H1 (cell line): ENCODE measurements around the gene NRXN3. TPM values are rescaled to one million over a fixed set of nuclear protein-coding genes. Genes with fewer than 3 reads are reported as not detected.

Experiments
- CTCF ChIA-PET: fragments of 300-600 bp; sonication (Branson Sonifier 250); formaldehyde crosslinking; loops from one replicate; lab custom pipeline; 2021; ENCODE audit not compliant: partially characterized antibody; lab: Charles Lee
- POLR2A ChIA-PET: fragments of 300-600 bp; sonication (Branson Sonifier 250); formaldehyde crosslinking; loops from one replicate; lab custom pipeline; 2021; ENCODE audit warnings: inconsistent platforms; ENCODE audit not compliant: partially characterized antibody; lab: Charles Lee
- DNase-seq, 2 experiments: peaks; one replicate each; pipeline versions ENCODE4 v3.0.0 to v3.0.0-alpha.2; 2010 to 2022; ENCODE audit warnings: low spot score in 2 of 2, low read depth in 1 of 2, mixed read lengths in 1 of 2
- FAIRE-seq: peaks from 2 replicates; lab custom pipeline; 2011; peaks lifted over from hg19 to GRCh38; lab: Jason Lieb, UNC
- H2AFZ ChIP-seq: 2 replicates; pipeline ENCODE4 v1.8.1; 2012; ENCODE audit warnings: low read length, inconsistent platforms
- H2AK5ac ChIP-seq: 2 replicates; pipeline ENCODE4 v1.6.1; 2013; ENCODE audit warnings: low read depth, low read length
- H2BK120ac ChIP-seq: replicated peaks from 2 replicates; pipeline ENCODE3; 2013; ENCODE audit warnings: low read depth, low read length, inconsistent platforms
- H2BK12ac ChIP-seq: 2 replicates; pipeline ENCODE4 v1.6.1; 2013; ENCODE audit warnings: low read depth, low read length
- H2BK15ac ChIP-seq: 2 replicates; pipeline ENCODE4 v1.6.1; 2013; ENCODE audit warnings: low read length
- H2BK20ac ChIP-seq: 2 replicates; pipeline ENCODE4 v1.6.1; 2013; ENCODE audit warnings: low read length
- H2BK5ac ChIP-seq: 2 replicates; pipeline ENCODE4 v1.6.1; 2013; ENCODE audit warnings: low read depth, low read length
- H3K14ac ChIP-seq: 2 replicates; pipeline ENCODE4 v1.6.1; 2013; ENCODE audit warnings: inconsistent platforms; ENCODE audit not compliant: insufficient read length
- H3K18ac ChIP-seq: 2 replicates; pipeline ENCODE4 v1.6.1; 2013; ENCODE audit warnings: low read length; ENCODE audit errors: extremely low read depth
- H3K23ac ChIP-seq: 2 replicates; pipeline ENCODE4 v1.6.1; 2013; ENCODE audit warnings: inconsistent platforms; ENCODE audit not compliant: insufficient read length
- H3K23me2 ChIP-seq: 2 replicates; pipeline ENCODE4 v1.6.1; 2013; ENCODE audit warnings: low read depth, low read length
- H3K27ac ChIP-seq: 2 replicates; pipeline ENCODE4 v1.6.1; 2011; ENCODE audit warnings: low read depth, low read length, inconsistent platforms
- H3K27me3 ChIP-seq, 4 experiments: replicated peaks in 1 of 4; 1 replicate in 1 of 4; 2 replicates in 3 of 4; pipeline versions ENCODE4 v1.6.1 to v1.8.1; 2011 to 2013; ENCODE audit warnings: low read length in 3 of 4, mild to moderate bottlenecking in 3 of 4, inconsistent platforms in 2 of 4, mixed read lengths in 2 of 4, moderate library complexity in 1 of 4; ENCODE audit not compliant: control insufficient read depth in 3 of 4, insufficient read depth in 3 of 4; ENCODE audit errors: extremely low read depth in 1 of 4
- H3K36me3 ChIP-seq, 4 experiments: 2 replicates each; pipeline versions ENCODE4 v1.6.1 to v1.8.1; 2011 to 2013; ENCODE audit warnings: mild to moderate bottlenecking in 4 of 4, low read length in 3 of 4, moderate library complexity in 2 of 4, control low read depth in 1 of 4, inconsistent platforms in 1 of 4; ENCODE audit not compliant: insufficient read depth in 4 of 4, control insufficient read depth in 2 of 4
- H3K4ac ChIP-seq: replicated peaks from 2 replicates; pipeline ENCODE3; 2013; ENCODE audit warnings: low read length, low read depth, mixed read lengths, inconsistent platforms; ENCODE audit not compliant: insufficient read length
- H3K4me1 ChIP-seq, 4 experiments: replicated peaks in 1 of 4; 1 replicate in 1 of 4; 2 replicates in 3 of 4; pipeline versions ENCODE4 v1.6.1 to v1.8.1; 2011 to 2013; ENCODE audit warnings: low read length in 3 of 4, inconsistent platforms in 2 of 4, mixed read lengths in 1 of 4; ENCODE audit not compliant: insufficient read depth in 4 of 4, control insufficient read depth in 3 of 4
- H3K4me2 ChIP-seq, 2 experiments: 2 replicates each; pipeline versions ENCODE4 v1.6.1 to v1.8.1; 2011 to 2013; ENCODE audit warnings: low read depth in 2 of 2, low read length in 2 of 2, control low read depth in 1 of 2, inconsistent platforms in 1 of 2, mild to moderate bottlenecking in 1 of 2; ENCODE audit not compliant: insufficient read depth in 1 of 2
- H3K4me3 ChIP-seq, 4 experiments: fragments of 200-600, 300-600 bp in 1 of 4; sonication (generic), shearing (Covaris generic), sonication (Bioruptor Twin) in 1 of 4; 2 replicates each; pipeline versions ENCODE4 v1.5.1 to v1.8.1; 2011 to 2016; ENCODE audit warnings: low read length in 4 of 4, low read depth in 3 of 4, control low read depth in 2 of 4, inconsistent platforms in 2 of 4, mild to moderate bottlenecking in 2 of 4, mixed read lengths in 1 of 4, moderate library complexity in 1 of 4; ENCODE audit not compliant: insufficient read depth in 2 of 4; ENCODE audit errors: extremely low read depth in 1 of 4
- H3K56ac ChIP-seq: replicated peaks from 2 replicates; pipeline ENCODE3; 2013; ENCODE audit warnings: low read depth, mild to moderate bottlenecking, mixed read lengths, low read length, inconsistent platforms; ENCODE audit not compliant: insufficient read length
- H3K79me1 ChIP-seq: 2 replicates; pipeline ENCODE4 v1.6.1; 2013; ENCODE audit warnings: low read depth, low read length, control low read depth
- H3K79me2 ChIP-seq, 2 experiments: 2 replicates each; pipeline versions ENCODE4 v1.6.1 to v1.8.1; 2012 to 2013; ENCODE audit warnings: low read length in 2 of 2, mild to moderate bottlenecking in 2 of 2, inconsistent platforms in 1 of 2; ENCODE audit not compliant: insufficient read depth in 2 of 2, control insufficient read depth in 1 of 2
- H3K9ac ChIP-seq, 4 experiments: replicated peaks in 1 of 4; 1 replicate in 1 of 4; 2 replicates in 3 of 4; pipeline versions ENCODE4 v1.6.1 to v1.8.1; 2011 to 2013; ENCODE audit warnings: low read depth in 3 of 4, low read length in 3 of 4, control low read depth in 2 of 4, mild to moderate bottlenecking in 2 of 4, moderate library complexity in 2 of 4, inconsistent platforms in 1 of 4; ENCODE audit errors: extremely low read depth in 1 of 4
- H3K9me3 ChIP-seq, 2 experiments: 2 replicates each; pipeline versions ENCODE4 v1.6.1 to v1.8.1; 2012 to 2013; ENCODE audit warnings: mild to moderate bottlenecking in 2 of 2, moderate library complexity in 2 of 2, control low read depth in 1 of 2, inconsistent platforms in 1 of 2, low read depth in 1 of 2, low read length in 1 of 2, mixed read lengths in 1 of 2; ENCODE audit not compliant: insufficient read depth in 2 of 2
- H4K20me1 ChIP-seq, 2 experiments: replicated peaks in 1 of 2; 2 replicates each; pipeline versions ENCODE3 to v1.8.1; 2011 to 2013; ENCODE audit warnings: inconsistent platforms in 2 of 2, low read length in 2 of 2, mild to moderate bottlenecking in 1 of 2; ENCODE audit not compliant: insufficient read depth in 2 of 2, control insufficient read depth in 1 of 2
- H4K5ac ChIP-seq: 2 replicates; pipeline ENCODE4 v1.6.1; 2013; ENCODE audit warnings: low read length, low read depth, mixed read lengths, inconsistent platforms; ENCODE audit not compliant: insufficient read length
- H4K8ac ChIP-seq: 2 replicates; pipeline ENCODE4 v1.8.0; 2013; ENCODE audit warnings: mild to moderate bottlenecking, moderate library complexity, low read length, inconsistent platforms; ENCODE audit not compliant: insufficient read depth; ENCODE audit errors: extremely low read depth
- H4K91ac ChIP-seq: replicated peaks from 2 replicates; pipeline ENCODE3; 2013; ENCODE audit warnings: low read length, mixed read lengths, inconsistent platforms; ENCODE audit not compliant: insufficient read length
- CBX8 ChIP-seq: fragments of 300-800, 300-1000 bp; sonication (generic); IDR thresholded peaks from 2 replicates; pipeline ENCODE4 v1.7.1; 2016; ENCODE audit warnings: low read depth, low read length, borderline replicate concordance
- CHD1 ChIP-seq: IDR thresholded peaks from 2 replicates; pipeline ENCODE4 v1.6.1; 2012; ENCODE audit warnings: low read depth, low read length, improper control_type of control experiment
- FOSL1 ChIP-seq: IDR thresholded peaks from 2 replicates; pipeline ENCODE4 v1.6.1; 2011; ENCODE audit warnings: mild to moderate bottlenecking, low read depth, low read length, moderate library complexity; ENCODE audit not compliant: insufficient read depth
- GABPA ChIP-seq: IDR thresholded peaks from 2 replicates; pipeline ENCODE4 v1.6.1; 2011; ENCODE audit warnings: mild to moderate bottlenecking, low read length, moderate library complexity, borderline replicate concordance; ENCODE audit not compliant: insufficient read depth
- NANOG ChIP-seq: IDR thresholded peaks from 2 replicates; pipeline ENCODE4 v1.6.1; 2011; ENCODE audit warnings: low read length, low read depth, mild to moderate bottlenecking, inconsistent platforms; ENCODE audit not compliant: insufficient read depth, poor library complexity, severe bottlenecking
- SP4 ChIP-seq: IDR thresholded peaks from 2 replicates; pipeline ENCODE4 v1.6.1; 2012; ENCODE audit warnings: low read length, inconsistent platforms
- WGBS, 2 experiments: shearing (Covaris generic) in 1 of 2; methylation state at CpG; one replicate each; pipeline versions ENCODE4 v1.1.6 to v1.1.7; 2013 to 2015; ENCODE audit warnings: low lambda C conversion rate in 2 of 2, mixed read lengths in 2 of 2, inconsistent platforms in 1 of 2, low coverage in 1 of 2, missing lambda C conversion rate in 1 of 2; ENCODE audit not compliant: insufficient replicate concordance in 2 of 2, insufficient coverage in 1 of 2, insufficient read length in 1 of 2; ENCODE audit errors: extremely low coverage in 1 of 2, missing lambda C conversion rate in 1 of 2; 5-methylcytosine and 5-hydroxymethylcytosine counted together
- polyA plus RNA-seq, 7 experiments: library from polyadenylated mRNA; depleted of rRNA in 3 of 7; stranded (reverse) in 5 of 7; unstranded in 2 of 7; fragments of >200 nt in 5 of 7; fragments of 200-250 nt in 2 of 7; gene quantifications; 1 replicate in 5 of 7; 2 replicates in 1 of 7; 4 replicates in 1 of 7; pipeline versions ENCODE4 v1.2.1 to v1.2.3, GENCODE V29; 2011 to 2013; ENCODE audit warnings: missing spikeins in 2 of 7, mixed read lengths in 2 of 7
- total RNA-seq: library from RNA; stranded (reverse); fragmentation: NEBNext Ultra II Directional; extraction: Animal tissue kit (Norgen Biotek cat#: 25700); gene quantifications from 2 replicates; pipeline ENCODE4 v1.2.1, GENCODE V29; 2021
- TF ChIP-seq, protein P1 (sequence below): IDR thresholded peaks from 2 replicates; pipeline ENCODE4 v1.6.1; 2012; ENCODE audit warnings: inconsistent platforms

The NRXN3 gene
- total and polyA plus RNA-seq, 2 of the 8 experiments (the other 6 are each of a cell fraction or from before 2014, with no cell fraction given) = 2.6 to 4.1 TPM

DNA sequence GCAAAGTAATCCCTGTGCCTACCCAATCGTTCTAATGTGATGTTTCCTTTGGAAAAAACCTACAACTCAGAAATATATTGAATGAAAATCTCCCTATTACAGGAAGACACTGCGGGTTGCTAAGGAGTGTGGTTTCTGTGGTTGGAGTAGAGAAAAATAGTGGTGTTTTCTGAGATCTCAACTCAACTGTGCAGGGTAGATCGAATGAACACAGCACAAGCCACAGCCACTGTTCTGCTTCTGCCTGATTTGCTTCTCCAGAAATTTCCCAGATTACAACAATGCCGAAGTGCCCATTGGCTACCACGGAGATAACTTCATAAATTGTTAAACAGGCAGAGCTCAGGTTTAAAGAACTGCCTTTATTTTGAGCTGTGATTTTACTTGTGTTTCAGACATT, 1560.8 kb downstream of the NRXN3 start:
- H3K36me3 ChIP-seq = no peaks in the 10 kb centered on the region
- no peak overlapping the region for H2AFZ ChIP-seq
- H3K27ac ChIP-seq = no peak overlapping the region

More for the DNA sequence above, 1560.8 kb downstream of the NRXN3 start:
- no peak overlapping the region for H3K23ac ChIP-seq
- FAIRE-seq (no peak), DNase-seq (no peak)
- H2BK12ac ChIP-seq = no peak overlapping the region
- CTCF ChIA-PET = no interaction called here
- no peaks in the 10 kb centered on the region for H3K4me1 ChIP-seq
- H3K56ac ChIP-seq = no peak overlapping the region
- no peaks in the 10 kb centered on the region for H3K27me3 ChIP-seq
- H3K79me1 ChIP-seq = no peaks in the 10 kb centered on the region
- 86% methylated on average over 5 of the region's 5 CpGs; no CpG with 5 or more reads in 1 of the 2 experiments for WGBS, 2 experiments
- no peak overlapping the region for H2BK20ac ChIP-seq
- TF ChIP-seq SP4 = no peak
- TF ChIP-seq CHD1 = no peak
- TF ChIP-seq NANOG = no peak
- TF ChIP-seq FOSL1 = no peak
- TF ChIP-seq GABPA = no peak
- TF ChIP-seq, protein P1, sequence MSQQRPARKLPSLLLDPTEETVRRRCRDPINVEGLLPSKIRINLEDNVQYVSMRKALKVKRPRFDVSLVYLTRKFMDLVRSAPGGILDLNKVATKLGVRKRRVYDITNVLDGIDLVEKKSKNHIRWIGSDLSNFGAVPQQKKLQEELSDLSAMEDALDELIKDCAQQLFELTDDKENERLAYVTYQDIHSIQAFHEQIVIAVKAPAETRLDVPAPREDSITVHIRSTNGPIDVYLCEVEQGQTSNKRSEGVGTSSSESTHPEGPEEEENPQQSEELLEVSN = no peak
- TF ChIP-seq CBX8 = no peak
- TF ChIP-seq, all 59 proteins: peak for 0
- POLR2A ChIA-PET = no interaction called here
- Histone ChIP-seq H3K9me3 (peaks cover 6% of the 10 kb centered on the region in 2 experiments; a peak in 1 of 4 replicates), H3K18ac (no peak overlapping the region), H3K4me3 (no peak overlapping the region), H2AK5ac (no peak overlapping the region), H3K79me2 (no peaks in the 10 kb centered on the region), H3K14ac (no peak overlapping the region), H3K9ac (no peak overlapping the region), H3K23me2 (no peaks in the 10 kb centered on the region), H3K4me2 (no peak overlapping the region), H4K5ac (no peak overlapping the region), H2BK120ac (no peak overlapping the region), H4K20me1 (no peaks in the 10 kb centered on the region), H4K91ac (no peak overlapping the region), H2BK15ac (no peak overlapping the region), H4K8ac (no peak overlapping the region), H3K4ac (no peak overlapping the region), H2BK5ac (no peak overlapping the region)
